ENCODE results near the gene CMTM7.
"Not testable (repeated sequence)": the region's sequence is repeated elsewhere in the genome, so short reads cannot be mapped to it uniquely, and the experiment has no call there.

CMTM7 gene

DNA sequence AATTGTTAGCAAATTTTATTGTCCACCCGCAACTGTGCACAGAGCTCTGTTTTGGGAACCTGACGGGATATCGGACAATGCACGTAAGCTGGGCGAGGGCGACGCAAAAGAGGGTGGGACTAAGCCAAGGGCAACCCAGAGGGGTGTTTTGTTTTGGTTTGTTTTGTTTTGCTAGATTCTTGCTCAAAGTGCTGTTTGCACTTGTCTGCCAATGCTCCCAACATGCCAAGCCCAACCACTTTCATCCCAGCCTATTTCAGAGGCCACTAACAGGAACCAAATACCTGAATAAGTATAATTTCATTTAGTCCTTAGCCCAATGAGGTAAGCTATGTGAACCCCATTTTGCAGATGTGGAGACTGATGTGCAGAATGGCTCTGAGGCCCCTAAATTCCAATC, 9.7 kb upstream of the CMTM7 start:
- DNase-seq (ENCODE audit: low read depth) = no peak
- H3K4me3 ChIP-seq (ENCODE audit: low read depth, low read length) = no peak overlapping the region
- TF ChIP-seq, protein P1, sequence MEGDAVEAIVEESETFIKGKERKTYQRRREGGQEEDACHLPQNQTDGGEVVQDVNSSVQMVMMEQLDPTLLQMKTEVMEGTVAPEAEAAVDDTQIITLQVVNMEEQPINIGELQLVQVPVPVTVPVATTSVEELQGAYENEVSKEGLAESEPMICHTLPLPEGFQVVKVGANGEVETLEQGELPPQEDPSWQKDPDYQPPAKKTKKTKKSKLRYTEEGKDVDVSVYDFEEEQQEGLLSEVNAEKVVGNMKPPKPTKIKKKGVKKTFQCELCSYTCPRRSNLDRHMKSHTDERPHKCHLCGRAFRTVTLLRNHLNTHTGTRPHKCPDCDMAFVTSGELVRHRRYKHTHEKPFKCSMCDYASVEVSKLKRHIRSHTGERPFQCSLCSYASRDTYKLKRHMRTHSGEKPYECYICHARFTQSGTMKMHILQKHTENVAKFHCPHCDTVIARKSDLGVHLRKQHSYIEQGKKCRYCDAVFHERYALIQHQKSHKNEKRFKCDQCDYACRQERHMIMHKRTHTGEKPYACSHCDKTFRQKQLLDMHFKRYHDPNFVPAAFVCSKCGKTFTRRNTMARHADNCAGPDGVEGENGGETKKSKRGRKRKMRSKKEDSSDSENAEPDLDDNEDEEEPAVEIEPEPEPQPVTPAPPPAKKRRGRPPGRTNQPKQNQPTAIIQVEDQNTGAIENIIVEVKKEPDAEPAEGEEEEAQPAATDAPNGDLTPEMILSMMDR (IDR thresholded peaks at IDR 0.05; ENCODE audit: low read depth, low read length, missing control alignments) = no peak

DNA sequence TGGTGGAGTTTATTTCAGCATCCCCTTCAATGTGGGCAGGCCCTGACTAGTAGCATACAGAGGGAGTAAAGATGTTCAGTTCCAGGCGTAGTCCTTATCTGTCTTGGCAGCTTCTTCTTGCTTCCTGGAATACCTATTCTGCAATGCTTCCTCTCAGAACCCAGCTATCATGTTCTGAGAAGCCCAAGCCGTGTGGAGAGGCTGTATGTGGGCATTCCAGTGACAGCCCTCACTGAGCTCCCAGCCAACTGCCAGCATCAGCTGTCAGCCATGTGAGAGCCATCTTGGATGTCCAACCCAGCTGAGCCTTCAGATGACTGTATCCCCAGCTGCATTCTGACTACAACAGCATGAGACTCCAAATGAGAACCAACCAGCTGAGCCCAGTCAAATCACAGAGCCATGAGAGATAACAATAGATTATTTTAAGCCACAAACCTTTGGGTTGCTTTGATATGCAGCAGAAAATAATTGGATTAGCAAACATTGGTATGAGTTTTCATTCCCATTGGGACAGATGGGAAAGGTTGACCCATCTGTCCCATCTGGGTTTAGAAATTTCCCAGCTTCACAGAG, 8.4 kb upstream of the CMTM7 start:
- TF ChIP-seq, protein P1 (IDR thresholded peaks at IDR 0.05; ENCODE audit: low read depth, low read length, missing control alignments) = no peak
- no peak overlapping the region for H3K4me3 ChIP-seq (ENCODE audit: low read depth, low read length)
- no peak for DNase-seq (ENCODE audit: low read depth)

DNA sequence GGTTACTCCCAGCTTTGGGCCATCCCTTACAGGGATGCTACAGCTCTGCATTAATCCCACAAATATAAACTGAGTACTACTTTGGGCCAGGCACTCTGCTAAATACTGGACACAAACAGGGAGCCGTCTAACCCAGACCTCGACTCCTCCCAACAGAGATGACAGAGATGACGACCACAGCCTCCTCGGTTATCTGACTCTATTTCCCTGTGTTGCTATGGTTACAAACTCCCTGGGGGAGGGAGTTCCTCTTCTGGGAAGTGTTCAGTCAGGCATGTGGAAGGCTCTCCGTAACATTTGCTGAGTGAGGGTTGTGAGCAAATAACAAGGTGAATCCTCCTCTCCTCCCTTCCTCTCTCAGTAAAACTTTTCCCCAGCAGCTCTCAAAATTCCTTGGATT, 6.7 kb upstream of the CMTM7 start:
- TF ChIP-seq, protein P1 (IDR thresholded peaks at IDR 0.05; ENCODE audit: low read depth, low read length, missing control alignments) = no peak
- H3K4me3 ChIP-seq (ENCODE audit: low read depth, low read length) = no peak overlapping the region
- no peak for DNase-seq (ENCODE audit: low read depth)

DNA sequence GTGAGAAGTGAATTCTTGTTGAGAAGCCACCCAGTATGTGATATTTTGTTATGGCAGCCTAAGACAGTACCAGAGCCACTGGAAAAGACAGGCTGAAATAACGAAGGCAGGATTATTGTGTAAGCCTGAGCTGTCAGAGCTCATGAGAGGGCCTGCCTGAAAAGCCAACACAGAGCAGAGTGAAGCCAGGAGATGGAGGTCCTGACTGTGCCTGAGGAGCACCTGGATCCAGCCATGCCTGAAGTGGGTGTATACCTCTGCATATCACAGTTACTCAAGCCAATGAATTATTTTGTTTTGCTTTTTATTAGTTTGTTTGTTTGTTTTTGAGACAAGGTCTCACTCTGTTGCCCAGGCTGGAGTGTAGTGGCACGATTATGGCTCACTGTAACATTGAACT, 4.1 kb upstream of the CMTM7 start:
- no peak for DNase-seq (ENCODE audit: low read depth)
- H3K4me3 ChIP-seq (ENCODE audit: low read depth, low read length) = no peak overlapping the region
- TF ChIP-seq, protein P1 (IDR thresholded peaks at IDR 0.05; ENCODE audit: low read depth, low read length, missing control alignments) = no peak

DNA sequence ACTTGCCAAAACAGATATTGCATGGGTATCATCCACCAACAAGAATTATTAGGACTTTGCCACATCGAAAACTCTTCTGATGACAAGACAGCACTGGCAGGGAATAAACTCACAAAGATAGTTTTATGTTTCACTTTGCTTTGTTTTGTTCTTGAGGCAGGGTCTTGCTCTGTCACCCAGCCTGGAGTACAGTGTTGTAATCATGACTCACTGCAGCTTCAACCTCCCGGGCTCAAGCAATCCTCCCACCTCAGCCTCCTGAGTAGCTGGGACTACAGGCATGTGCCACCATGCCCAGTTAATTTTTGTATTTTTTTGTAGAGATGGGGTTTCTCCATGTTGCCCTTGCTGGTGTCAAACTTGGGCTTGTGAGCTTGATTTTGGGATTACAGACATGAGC, 2.1 kb upstream of the CMTM7 start:
- not testable (repeated sequence) for H3K4me3 ChIP-seq (ENCODE audit: low read depth, low read length); DNase-seq (ENCODE audit: low read depth)

DNA sequence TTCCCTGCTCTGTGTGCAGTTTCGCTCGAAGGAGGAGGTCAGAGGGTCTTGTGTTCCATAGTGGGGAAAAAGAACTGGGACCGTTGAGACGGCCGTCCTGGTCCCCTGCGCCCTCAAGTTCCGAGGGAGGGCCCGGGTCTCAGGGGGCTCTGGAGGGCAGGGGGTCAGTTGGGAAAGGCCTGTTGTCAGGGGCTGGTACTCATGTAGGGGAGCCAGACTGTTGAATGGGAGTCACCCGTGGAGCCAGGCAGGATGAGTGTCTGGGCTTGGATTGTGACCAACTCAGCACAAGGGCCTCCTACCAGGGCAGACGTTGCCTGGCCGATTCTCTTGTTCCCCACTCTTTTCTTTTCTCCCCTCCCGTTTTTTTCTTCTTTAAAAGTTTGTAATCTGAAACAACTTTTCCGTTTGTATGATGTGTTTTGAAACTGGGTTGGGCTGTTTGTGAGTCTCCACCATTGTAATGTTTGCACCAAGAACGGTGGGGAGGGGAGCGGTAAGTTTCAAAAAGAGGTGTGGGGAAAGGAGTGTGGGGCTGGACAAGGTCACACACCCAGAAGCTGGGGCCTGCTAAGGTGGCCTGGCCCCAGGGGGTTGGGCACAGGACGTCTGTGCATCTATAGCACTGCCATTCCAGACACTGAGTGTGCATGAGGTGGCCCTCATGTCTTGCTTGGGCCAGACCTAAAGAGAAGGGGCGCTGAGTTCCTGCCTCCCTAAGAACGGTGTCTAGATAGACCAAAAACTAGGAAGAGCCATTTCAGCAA, 1.1 kb downstream of the CMTM7 start:
- no peak for DNase-seq (ENCODE audit: low read depth)
- peak overlapping the region; percentile 55; the same call in 1 of the 2 replicates for H3K4me3 ChIP-seq (ENCODE audit: low read depth, low read length)
- TF ChIP-seq, protein P1 (IDR thresholded peaks at IDR 0.05; ENCODE audit: low read depth, low read length, missing control alignments) = no peak

DNA sequence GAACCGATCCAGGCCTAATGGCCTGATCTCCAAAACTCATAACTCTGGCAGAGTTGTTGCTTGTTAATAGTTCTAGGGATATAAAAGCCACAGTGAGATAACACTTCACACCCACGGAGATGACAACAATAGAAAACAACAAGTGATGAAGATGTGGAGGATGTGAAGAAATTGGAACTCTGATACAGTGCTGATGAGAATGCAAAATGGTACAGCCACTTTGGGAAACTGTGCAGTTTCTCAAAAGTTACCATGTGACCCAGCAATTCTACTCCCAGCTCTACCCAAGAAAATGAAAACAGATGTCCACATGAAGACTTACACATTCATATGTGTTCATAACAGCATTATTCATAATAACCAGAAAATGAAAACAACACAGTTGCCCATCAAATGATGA, 3.8 kb downstream of the CMTM7 start:
- H3K4me3 ChIP-seq (ENCODE audit: low read depth, low read length) = no peak overlapping the region
- DNase-seq (ENCODE audit: low read depth) = no peak
- TF ChIP-seq, protein P1 (IDR thresholded peaks at IDR 0.05; ENCODE audit: low read depth, low read length, missing control alignments) = no peak
